ENCODE results near the gene HRAS. TPM values are rescaled to one million over a fixed set of nuclear protein-coding genes. Genes with fewer than 3 reads are reported as not detected.

HRAS gene
- total and polyA plus RNA-seq, 2 experiments from 2014 or later: 49.6 to 97.8 TPM

DNA sequence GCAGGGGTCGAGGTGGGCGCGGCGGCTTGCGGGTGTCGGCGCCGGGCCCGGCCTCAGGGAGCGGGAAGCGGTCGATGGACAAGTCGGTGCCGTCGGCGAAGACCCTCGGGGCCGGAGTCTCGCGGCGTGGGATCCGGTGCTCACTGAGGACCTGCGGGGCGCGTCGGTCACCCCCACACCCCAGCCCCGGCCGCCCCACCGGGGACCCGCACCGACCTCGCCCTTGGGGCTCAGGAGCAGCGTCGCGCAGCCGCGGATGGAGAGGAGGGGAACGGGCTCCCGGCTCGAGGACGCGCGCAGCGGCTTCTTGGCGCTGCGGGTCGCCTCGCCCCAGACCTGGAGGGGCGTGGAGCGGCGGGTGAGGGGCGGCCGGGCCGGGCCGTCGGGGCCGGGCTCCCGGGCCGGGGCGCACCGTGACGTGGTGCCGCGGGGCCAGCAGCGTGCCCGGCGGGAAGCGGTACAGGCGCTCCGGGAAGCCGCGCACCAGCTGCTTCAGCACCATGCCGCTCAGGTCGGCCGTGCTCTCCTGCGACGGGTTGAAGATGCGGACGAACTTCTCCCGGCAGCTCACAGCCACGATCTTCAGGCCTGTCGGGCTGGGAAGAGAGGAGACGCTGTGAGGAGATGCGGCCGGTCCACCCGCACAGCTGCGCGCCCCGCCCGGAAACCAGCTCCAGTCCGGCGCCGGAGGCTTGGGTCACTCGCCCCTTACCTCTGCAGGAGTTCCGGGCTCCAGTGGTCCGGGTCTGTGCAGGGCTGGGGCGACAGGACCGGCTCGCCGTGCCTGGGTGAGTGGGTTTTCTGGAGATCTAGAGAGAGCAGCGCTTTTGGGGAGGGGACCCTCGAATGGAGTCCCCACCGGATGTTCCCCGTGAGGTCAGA, 20.6 kb upstream of the HRAS start:
- peak overlapping the region; percentile 33 for H3K4me3 ChIP-seq

DNA sequence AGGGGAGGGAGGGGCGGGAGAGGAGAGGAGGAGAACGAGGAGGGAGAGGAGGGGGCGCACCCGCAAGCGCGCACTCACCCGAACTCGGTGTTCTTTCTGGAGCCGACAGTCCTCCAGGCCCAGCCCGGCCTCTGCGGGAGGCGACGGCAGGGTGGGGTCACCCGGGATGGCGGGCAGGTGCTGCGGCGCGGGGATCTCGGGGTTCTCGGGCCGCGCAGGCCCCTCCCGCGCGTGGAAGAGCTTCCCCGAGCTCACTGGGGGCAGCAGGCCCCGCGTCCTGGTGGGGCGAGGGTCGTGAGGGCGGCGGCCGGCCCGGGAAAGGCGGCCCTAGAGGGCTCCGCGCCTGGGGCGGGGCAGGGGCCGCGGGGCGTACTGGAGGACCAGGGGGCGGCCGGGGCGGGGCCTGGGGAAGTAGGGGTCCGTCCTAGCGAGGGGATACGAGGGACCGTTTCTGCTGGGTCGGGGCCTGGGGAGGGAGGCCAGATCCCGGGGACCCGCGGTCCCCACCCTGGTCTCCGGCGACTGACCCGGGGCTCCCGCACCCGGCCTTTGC, 19.9 kb upstream of the HRAS start:
- no peaks in the 10 kb centered on the region for H3K36me3 ChIP-seq
- peaks cover 11% of the 10 kb centered on the region for H3K4me1 ChIP-seq (ENCODE audit: low read depth)
- peak overlapping the region; percentile 33 for H3K4me3 ChIP-seq
- TF ChIP-seq, protein P1, sequence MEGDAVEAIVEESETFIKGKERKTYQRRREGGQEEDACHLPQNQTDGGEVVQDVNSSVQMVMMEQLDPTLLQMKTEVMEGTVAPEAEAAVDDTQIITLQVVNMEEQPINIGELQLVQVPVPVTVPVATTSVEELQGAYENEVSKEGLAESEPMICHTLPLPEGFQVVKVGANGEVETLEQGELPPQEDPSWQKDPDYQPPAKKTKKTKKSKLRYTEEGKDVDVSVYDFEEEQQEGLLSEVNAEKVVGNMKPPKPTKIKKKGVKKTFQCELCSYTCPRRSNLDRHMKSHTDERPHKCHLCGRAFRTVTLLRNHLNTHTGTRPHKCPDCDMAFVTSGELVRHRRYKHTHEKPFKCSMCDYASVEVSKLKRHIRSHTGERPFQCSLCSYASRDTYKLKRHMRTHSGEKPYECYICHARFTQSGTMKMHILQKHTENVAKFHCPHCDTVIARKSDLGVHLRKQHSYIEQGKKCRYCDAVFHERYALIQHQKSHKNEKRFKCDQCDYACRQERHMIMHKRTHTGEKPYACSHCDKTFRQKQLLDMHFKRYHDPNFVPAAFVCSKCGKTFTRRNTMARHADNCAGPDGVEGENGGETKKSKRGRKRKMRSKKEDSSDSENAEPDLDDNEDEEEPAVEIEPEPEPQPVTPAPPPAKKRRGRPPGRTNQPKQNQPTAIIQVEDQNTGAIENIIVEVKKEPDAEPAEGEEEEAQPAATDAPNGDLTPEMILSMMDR (IDR thresholded peaks at IDR 0.05; ENCODE audit: low read depth, low read length): no peak
- no peak for DNase-seq (ENCODE audit: low read depth in 1 of 2, low spot score in 1 of 2)
- no peak overlapping the region for H3K27ac ChIP-seq
- H3K9me3 ChIP-seq (ENCODE audit: low read depth): no peaks in the 10 kb centered on the region
- H3K27me3 ChIP-seq: peaks cover 39% of the 10 kb centered on the region

More for the DNA sequence above, 20.6 kb upstream of the HRAS start:
- DNase-seq (ENCODE audit: low read depth in 1 of 2, low spot score in 1 of 2): peak in 1 of 2 donors; percentile 49
- H3K27ac ChIP-seq: no peak overlapping the region
- H3K36me3 ChIP-seq: no peaks in the 10 kb centered on the region
- TF ChIP-seq, protein P1 (IDR thresholded peaks at IDR 0.05; ENCODE audit: low read depth, low read length): no peak
- peaks cover 11% of the 10 kb centered on the region for H3K4me1 ChIP-seq (ENCODE audit: low read depth)
- H3K27me3 ChIP-seq: peaks cover 39% of the 10 kb centered on the region
- H3K9me3 ChIP-seq (ENCODE audit: low read depth): no peaks in the 10 kb centered on the region

DNA sequence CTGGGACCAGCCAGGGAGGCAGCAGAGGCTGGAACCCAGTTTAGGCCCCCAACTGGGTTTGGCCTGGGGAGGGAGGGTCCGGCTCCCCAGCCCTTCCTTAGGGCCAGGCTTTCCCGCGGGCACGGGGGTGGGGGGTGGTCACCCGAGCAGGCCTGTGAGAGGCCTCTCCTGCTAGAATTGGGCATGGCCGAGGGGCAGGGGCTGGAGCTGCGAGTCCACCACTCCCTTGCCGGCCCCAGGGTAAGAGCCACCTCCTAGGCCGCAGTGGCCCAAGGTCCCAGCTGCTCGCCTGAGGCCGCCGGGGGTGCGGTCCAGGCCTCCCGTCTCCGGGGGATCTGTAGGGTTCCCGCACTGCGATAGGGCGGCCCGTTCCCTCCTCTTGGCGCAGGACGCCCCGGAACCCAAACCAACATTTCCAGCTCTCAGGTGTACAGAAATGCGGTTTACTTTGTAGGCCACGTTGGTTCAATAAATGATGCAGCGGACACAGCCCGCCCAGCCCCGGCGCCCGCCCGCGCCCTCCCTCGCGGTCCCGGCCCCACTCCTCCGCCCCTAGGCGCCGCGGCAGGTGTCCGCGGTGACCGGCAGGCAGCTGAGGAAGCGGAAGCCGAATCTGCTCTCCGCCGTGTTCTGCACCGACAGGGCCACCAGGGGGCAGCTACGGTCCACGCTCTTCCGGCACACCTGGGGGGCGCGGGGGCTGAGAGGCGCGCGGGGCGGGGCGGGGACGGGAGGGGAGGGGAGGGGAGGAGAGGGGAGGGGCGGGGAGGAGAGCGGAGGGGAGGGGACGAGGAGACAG, 19.3 kb upstream of the HRAS start:
- Histone ChIP-seq H3K4me1 (ENCODE audit: low read depth) (peaks cover 7% of the 10 kb centered on the region), H3K27ac (no peak overlapping the region), H3K9me3 (ENCODE audit: low read depth) (no peaks in the 10 kb centered on the region), H3K4me3 (peak overlapping the region; percentile 33), H3K27me3 (peaks cover 39% of the 10 kb centered on the region), H3K36me3 (no peaks in the 10 kb centered on the region)
- peak; percentile 45 to 89 for DNase-seq (ENCODE audit: low read depth in 1 of 2, low spot score in 1 of 2)
- TF ChIP-seq, protein P1 (IDR thresholded peaks at IDR 0.05; ENCODE audit: low read depth, low read length): peak; percentile 39

DNA sequence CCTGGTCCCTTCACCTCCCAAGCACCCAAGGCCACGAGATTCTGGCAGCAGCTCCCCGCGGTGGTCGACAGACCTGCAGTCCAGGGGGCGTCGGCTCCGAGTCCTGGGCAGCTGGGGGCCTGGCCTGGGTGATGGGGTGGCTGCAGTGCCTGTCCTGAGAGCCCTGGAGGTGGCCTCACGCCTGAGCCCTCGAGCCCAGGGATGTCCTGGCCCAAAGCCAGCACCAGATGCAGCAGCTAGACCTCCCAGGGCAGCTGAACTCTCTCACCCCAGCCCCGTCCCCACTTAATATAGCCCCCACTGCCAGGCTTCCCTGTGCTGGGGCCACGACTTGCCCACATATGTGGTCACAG, 18.6 kb upstream of the HRAS start:
- Histone ChIP-seq H3K27me3 (peaks cover 39% of the 10 kb centered on the region), H3K4me3 (no peak overlapping the region)
- TF ChIP-seq, protein P1 (IDR thresholded peaks at IDR 0.05; ENCODE audit: low read depth, low read length): no peak

DNA sequence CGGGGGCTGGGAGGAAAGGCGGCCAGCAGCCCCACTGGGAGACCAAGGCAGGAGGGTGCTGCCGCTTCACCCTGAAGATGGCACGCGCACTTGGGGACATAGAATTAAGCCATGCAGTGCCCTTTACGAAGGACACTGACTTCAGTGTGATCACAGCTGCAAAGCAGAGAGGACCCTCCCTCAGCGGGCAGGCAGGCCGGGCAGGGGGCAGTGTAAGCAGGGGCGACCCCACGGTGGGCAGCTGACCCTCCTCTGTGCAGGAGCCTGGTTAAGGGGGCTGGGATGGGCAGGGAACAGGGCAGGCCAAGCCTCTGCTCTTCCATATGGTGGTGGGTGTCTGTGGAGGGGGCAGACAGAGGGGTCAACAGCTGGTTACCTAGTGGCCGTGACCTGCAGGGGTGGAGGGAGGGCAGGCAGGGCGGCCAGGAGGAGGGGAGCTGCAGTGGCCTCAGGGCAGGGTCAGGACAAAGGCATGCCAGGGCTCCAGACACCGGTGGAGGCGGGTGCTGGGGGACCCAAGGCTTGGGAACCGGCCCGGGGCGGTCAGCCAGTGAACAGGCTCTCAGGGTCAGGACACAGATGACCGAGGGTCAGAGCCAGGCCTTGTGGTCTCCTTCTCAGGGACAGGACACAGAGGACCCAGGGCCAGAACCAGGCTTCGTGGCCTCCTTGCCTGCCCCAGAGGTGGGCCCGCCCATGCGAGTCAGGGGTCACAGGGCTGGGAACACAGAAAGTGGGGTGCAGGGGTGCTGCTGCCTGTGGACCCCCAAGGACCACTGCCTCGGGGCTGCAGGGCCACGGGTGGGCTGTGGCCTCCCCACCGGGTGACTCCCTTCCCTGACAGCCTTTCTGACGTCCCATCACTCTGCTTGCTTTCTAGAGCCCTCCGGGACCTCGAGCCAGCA, 18.0 kb upstream of the HRAS start:
- H3K4me1 ChIP-seq (ENCODE audit: low read depth): peaks cover 7% of the 10 kb centered on the region
- DNase-seq (ENCODE audit: low read depth in 1 of 2, low spot score in 1 of 2): no peak
- peaks cover 35% of the 10 kb centered on the region for H3K27me3 ChIP-seq
- no peaks in the 10 kb centered on the region for H3K9me3 ChIP-seq (ENCODE audit: low read depth)
- no peak overlapping the region for H3K4me3 ChIP-seq
- H3K36me3 ChIP-seq: no peaks in the 10 kb centered on the region
- TF ChIP-seq, protein P1 (IDR thresholded peaks at IDR 0.05; ENCODE audit: low read depth, low read length): no peak
- H3K27ac ChIP-seq: no peak overlapping the region

More for the DNA sequence above, 18.6 kb upstream of the HRAS start:
- DNase-seq (ENCODE audit: low read depth in 1 of 2, low spot score in 1 of 2): no peak
- H3K4me1 ChIP-seq (ENCODE audit: low read depth): peaks cover 7% of the 10 kb centered on the region
- H3K27ac ChIP-seq: no peak overlapping the region
- H3K36me3 ChIP-seq: no peaks in the 10 kb centered on the region
- H3K9me3 ChIP-seq (ENCODE audit: low read depth): no peaks in the 10 kb centered on the region

Data from cardiac muscle cell (in vitro differentiated cells and primary cell).